Stimulated activated CD4-positive, alpha-beta T cell treated with anti-CD3 and anti-CD28 coated beads, TNF-alpha, amount 100 ng/mL, for 48 hours (primary cell): ENCODE measurements around the gene CHAF1A.

Source experiments
- DNase-seq, 3 donors: peaks; one replicate each; pipeline ENCODE4 v3.0.0-alpha.2; 2020; ENCODE audit warnings: low read depth in 3 of 3

The CHAF1A gene

GRCh38 chr19:4379383-4380253 lies 22.8 kb upstream of the CHAF1A start:
- peak in 1 of 3 donors; percentile 33 for DNase-seq

GRCh38 chr19:4380254-4380727 lies 22.1 kb upstream of the CHAF1A start:
- DNase-seq = peak in 1 of 3 donors; percentile 40

- no peak for DNase-seq
Measured at GRCh38 chr19:4385291-4386040, 17.0 kb upstream of the CHAF1A start.

- no peak for DNase-seq
Measured at GRCh38 chr19:4386041-4386782, 16.2 kb upstream of the CHAF1A start.

GRCh38 chr19:4388337-4389063 lies 13.9 kb upstream of the CHAF1A start:
- no peak for DNase-seq

- DNase-seq = no peak
Measured at GRCh38 chr19:4389064-4389375, 13.4 kb upstream of the CHAF1A start.

GRCh38 chr19:4389511-4390016 lies 12.9 kb upstream of the CHAF1A start:
- no peak for DNase-seq

- DNase-seq = no peak
Measured at GRCh38 chr19:4390017-4390566, 12.3 kb upstream of the CHAF1A start.

GRCh38 chr19:4390567-4391305 lies 11.7 kb upstream of the CHAF1A start:
- DNase-seq = no peak

GRCh38 chr19:4391306-4391693 lies 11.1 kb upstream of the CHAF1A start:
- no peak for DNase-seq

GRCh38 chr19:4391701-4392483 lies 10.5 kb upstream of the CHAF1A start:
- DNase-seq = no peak

- no peak for DNase-seq
Measured at GRCh38 chr19:4393947-4394590, 8.4 kb upstream of the CHAF1A start.

- no peak for DNase-seq
Measured at GRCh38 chr19:4396949-4397783, 5.3 kb upstream of the CHAF1A start.

- DNase-seq = no peak
Measured at GRCh38 chr19:4399812-4400134, 2.7 kb upstream of the CHAF1A start.

GRCh38 chr19:4400135-4400936 lies 2.1 kb upstream of the CHAF1A start, which contains the start of gene SH3GL1:
TSS of gene SH3GL1 (minus strand) at chr19:4400547. CDS start at chr19:4400368, 179 bp downstream.
- peak; percentile 83 to 88 (median 88) for DNase-seq

- DNase-seq = no peak
Measured at GRCh38 chr19:4401769-4402170, 670 bp upstream of the CHAF1A start.

- no peak for DNase-seq
Measured at GRCh38 chr19:4403005-4403761, 743 bp downstream of the CHAF1A start.
